Measurements from ENCODE around the gene ZBTB37. TPM values are rescaled to one million over a fixed set of nuclear protein-coding genes. Genes with fewer than 3 reads are reported as not detected.

Gene ZBTB37
- total and polyA plus RNA-seq, 12 donors = 0.55 to 15.2 (median 11.1) TPM

- no peak overlapping the region for H3K27ac ChIP-seq
- H3K9me3 ChIP-seq = no peaks in the 10 kb centered on the region
- 44 to 68% methylated on average over 2 of the region's 2 CpGs for WGBS, 2 donors
- H3K4me3 ChIP-seq = no peak overlapping the region
- no peak for TF ChIP-seq CTCF (IDR thresholded peaks at IDR 0.05)
- ATAC-seq = no peak
- peaks cover 0 to 20% (median 0%) of the 10 kb centered on the region in 9 donors for H3K36me3 ChIP-seq
- H3K4me1 ChIP-seq = peaks cover 0 to 15% (median 0%) of the 10 kb centered on the region in 9 donors
- no peaks in the 10 kb centered on the region for H3K27me3 ChIP-seq
- intact Hi-C loops (cut with DNase I) = no loop called here
- no peak for DNase-seq
These were observed 32.2 kb downstream of the ZBTB37 start for GRCh38 chr1:173900427-173900826.

- H3K27ac ChIP-seq = no peak overlapping the region
- no peak for TF ChIP-seq CTCF (IDR thresholded peaks at IDR 0.05)
- intact Hi-C loops (cut with DNase I) = no loop called here
- no peaks in the 10 kb centered on the region for H3K9me3 ChIP-seq
- H3K4me3 ChIP-seq = no peak overlapping the region
- WGBS, 2 donors = 58 to 59% methylated on average over 3 of the region's 3 CpGs
- DNase-seq (no peak), ATAC-seq (no peak)
- peaks cover 0 to 15% (median 0%) of the 10 kb centered on the region in 9 donors for H3K4me1 ChIP-seq
- H3K27me3 ChIP-seq = no peaks in the 10 kb centered on the region
- H3K36me3 ChIP-seq = peaks cover 0 to 19% (median 0%) of the 10 kb centered on the region in 9 donors
These were observed 32.8 kb downstream of the ZBTB37 start for GRCh38 chr1:173900992-173901391.

GRCh38 chr1:173903827-173904531, 35.8 kb downstream of the ZBTB37 start:
- intact Hi-C loops (cut with DNase I) = no loop called here
- H3K4me3 ChIP-seq = no peak overlapping the region
- 88 to 89% methylated on average over 6 of the region's 6 CpGs for WGBS, 2 donors
- DNase-seq (no peak), ATAC-seq (no peak)
- no peaks in the 10 kb centered on the region for H3K9me3 ChIP-seq
- no peaks in the 10 kb centered on the region for H3K27me3 ChIP-seq
- peaks cover 0 to 3% (median 0%) of the 10 kb centered on the region in 9 donors for H3K4me1 ChIP-seq
- H3K27ac ChIP-seq = no peak overlapping the region
- peaks cover 0 to 13% (median 0%) of the 10 kb centered on the region in 9 donors for H3K36me3 ChIP-seq
- TF ChIP-seq CTCF (IDR thresholded peaks at IDR 0.05) = no peak

GRCh38 chr1:173913111-173913510, 44.9 kb downstream of the ZBTB37 start:
- Histone ChIP-seq H3K4me1 (no peaks in the 10 kb centered on the region), H3K9me3 (no peaks in the 10 kb centered on the region), H3K27me3 (no peaks in the 10 kb centered on the region), H3K36me3 (no peaks in the 10 kb centered on the region), H3K27ac (no peak overlapping the region), H3K4me3 (no peak overlapping the region)
- intact Hi-C loops (cut with DNase I) = no loop called here
- ATAC-seq (no peak), DNase-seq (no peak)
- TF ChIP-seq CTCF (IDR thresholded peaks at IDR 0.05) = no peak
- 86 to 92% methylated on average over 3 of the region's 3 CpGs for WGBS, 2 donors

All from heart right ventricle (tissue), 16 donors.